ENCODE measurements around the gene NDUFA8. TPM values are rescaled to one million over a fixed set of nuclear protein-coding genes. Genes with fewer than 3 reads are reported as not detected.

Gene NDUFA8
- total and polyA plus RNA-seq, 2 experiments from 2014 or later, result 35.5 to 133 TPM

GRCh38 chr9:122179054-122179689 lies 19.6 kb upstream of the NDUFA8 start:
- Histone ChIP-seq H3K79me2 (ENCODE audit: insufficient read depth) (no peaks in the 10 kb centered on the region), H3K4me2 (ENCODE audit: unreplicated experiment) (peak overlapping the region; percentile 38), H3K9me3 (ENCODE audit: low read depth) (no peaks in the 10 kb centered on the region), H3K36me3 (ENCODE audit: low read depth) (no peaks in the 10 kb centered on the region), H2AFZ (no peak overlapping the region), H4K20me1 (ENCODE audit: insufficient read depth) (no peaks in the 10 kb centered on the region), H3K4me1 (ENCODE audit: insufficient read depth) (peaks cover 19% of the 10 kb centered on the region), H3K27ac (no peak overlapping the region), H3F3A (ENCODE audit: insufficient read depth) (peaks cover 13% of the 10 kb centered on the region; the same call in 1 of the 2 replicates), H3K27me3 (replicated peaks; ENCODE audit: insufficient read depth) (peaks cover 15% of the 10 kb centered on the region), H3K4me3 (no peak overlapping the region), H3K9me2 (ENCODE audit: insufficient read depth) (no peaks in the 10 kb centered on the region), H3K9ac (no peak overlapping the region)
- in situ Hi-C loops (cut with MboI), result no loop called here
- TF ChIP-seq EZH2phosphoT487 (IDR thresholded peaks at IDR 0.05; ENCODE audit: insufficient read depth, low read depth), result no peak
- no peak for TF ChIP-seq EZH2 (IDR thresholded peaks at IDR 0.05; ENCODE audit: insufficient read depth, poor library complexity, severe bottlenecking)
- DNase-seq, result no peak
- 81 to 83% methylated on average over 5 of the region's 5 CpGs for WGBS, 2 experiments (ENCODE audit: low coverage in 1 of 2, low lambda C conversion rate in 2 of 2, missing lambda C conversion rate in 2 of 2)

DNA sequence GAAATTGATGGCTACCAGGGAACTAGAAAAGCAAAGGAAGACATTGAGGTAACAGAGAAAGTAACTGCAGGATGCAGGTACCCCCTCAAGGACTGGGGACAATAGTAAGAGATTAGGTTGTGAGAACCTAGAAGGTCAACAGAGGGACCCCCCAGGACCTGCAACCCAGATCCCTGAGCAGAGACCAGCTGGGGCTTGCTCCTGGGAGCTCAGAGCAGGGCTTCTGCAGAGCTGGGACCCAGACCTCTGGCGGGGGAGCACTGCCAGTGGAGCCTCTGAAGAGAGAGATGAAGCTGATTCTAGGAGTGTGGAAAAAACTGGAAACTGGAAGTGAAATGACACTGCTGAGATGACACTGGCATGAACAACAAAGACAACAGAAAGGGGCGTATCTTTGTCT lies 17.3 kb upstream of the NDUFA8 start:
- in situ Hi-C loops (cut with MboI), result no loop called here

DNA sequence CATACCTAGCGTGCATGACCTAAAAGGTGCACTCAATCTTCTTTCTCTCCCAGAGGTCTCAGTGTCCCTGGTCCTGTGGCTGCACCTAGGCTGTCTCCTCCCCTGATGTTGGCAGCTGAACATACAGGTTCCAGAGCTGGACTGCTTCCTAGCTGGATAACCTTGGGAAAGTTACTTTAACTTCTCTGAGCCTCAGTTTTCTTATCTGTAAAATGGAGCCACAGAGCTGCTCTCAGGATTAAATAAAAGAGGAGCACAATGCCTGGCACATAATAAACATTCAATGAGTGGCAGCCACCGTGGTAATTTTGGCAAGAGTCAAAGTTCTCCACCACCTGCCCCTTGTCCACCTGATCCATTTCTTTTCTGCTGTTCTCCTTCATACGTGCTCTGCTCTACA lies 14.1 kb upstream of the NDUFA8 start:
- no peaks in the 10 kb centered on the region for H3K27me3 ChIP-seq (replicated peaks; ENCODE audit: insufficient read depth)

More for the DNA sequence above, 17.3 kb upstream of the NDUFA8 start:
- no peak overlapping the region for H3K27ac ChIP-seq
- no peaks in the 10 kb centered on the region for H4K20me1 ChIP-seq (ENCODE audit: insufficient read depth)
- no peak overlapping the region for H2AFZ ChIP-seq
- no peak for DNase-seq
- no peaks in the 10 kb centered on the region for H3K9me3 ChIP-seq (ENCODE audit: low read depth)
- 45 to 55% methylated on average over 2 of the region's 2 CpGs for WGBS, 2 experiments (ENCODE audit: low coverage in 1 of 2, low lambda C conversion rate in 2 of 2, missing lambda C conversion rate in 2 of 2)
- H3K36me3 ChIP-seq (ENCODE audit: low read depth), result no peaks in the 10 kb centered on the region
- H3K4me3 ChIP-seq, result no peak overlapping the region
- H3K9ac ChIP-seq, result no peak overlapping the region
- H3K27me3 ChIP-seq (replicated peaks; ENCODE audit: insufficient read depth), result no peaks in the 10 kb centered on the region
- H3K4me2 ChIP-seq (ENCODE audit: unreplicated experiment), result no peak overlapping the region
- TF ChIP-seq EZH2phosphoT487 (IDR thresholded peaks at IDR 0.05; ENCODE audit: insufficient read depth, low read depth), result no peak
- TF ChIP-seq EZH2 (IDR thresholded peaks at IDR 0.05; ENCODE audit: insufficient read depth, poor library complexity, severe bottlenecking), result no peak
- H3K9me2 ChIP-seq (ENCODE audit: insufficient read depth), result no peaks in the 10 kb centered on the region
- peaks cover 19% of the 10 kb centered on the region for H3K4me1 ChIP-seq (ENCODE audit: insufficient read depth)
- H3F3A ChIP-seq (ENCODE audit: insufficient read depth), result peaks cover 13% of the 10 kb centered on the region; the same call in 1 of the 2 replicates
- H3K79me2 ChIP-seq (ENCODE audit: insufficient read depth), result no peaks in the 10 kb centered on the region

GRCh38 chr9:122172131-122172530 lies 12.6 kb upstream of the NDUFA8 start:
- WGBS, 2 experiments (ENCODE audit: low coverage in 1 of 2, low lambda C conversion rate in 2 of 2, missing lambda C conversion rate in 2 of 2), result 77 to 80% methylated on average over 7 of the region's 7 CpGs
- Histone ChIP-seq H3F3A (ENCODE audit: insufficient read depth) (peaks cover 8% of the 10 kb centered on the region; the same call in 1 of the 2 replicates), H3K9me2 (ENCODE audit: insufficient read depth) (no peaks in the 10 kb centered on the region), H3K4me1 (ENCODE audit: insufficient read depth) (peaks cover 9% of the 10 kb centered on the region), H3K36me3 (ENCODE audit: low read depth) (no peaks in the 10 kb centered on the region), H3K4me3 (no peak overlapping the region), H3K9me3 (ENCODE audit: low read depth) (no peaks in the 10 kb centered on the region), H3K79me2 (ENCODE audit: insufficient read depth) (no peaks in the 10 kb centered on the region), H3K27me3 (replicated peaks; ENCODE audit: insufficient read depth) (no peaks in the 10 kb centered on the region), H2AFZ (no peak overlapping the region), H4K20me1 (ENCODE audit: insufficient read depth) (no peaks in the 10 kb centered on the region), H3K9ac (no peak overlapping the region), H3K4me2 (ENCODE audit: unreplicated experiment) (no peak overlapping the region), H3K27ac (no peak overlapping the region)
- DNase-seq, result no peak
- TF ChIP-seq EZH2 (IDR thresholded peaks at IDR 0.05; ENCODE audit: insufficient read depth, poor library complexity, severe bottlenecking) (no peak), EZH2phosphoT487 (IDR thresholded peaks at IDR 0.05; ENCODE audit: insufficient read depth, low read depth) (no peak)
- in situ Hi-C loops (cut with MboI), result no loop called here

More for the DNA sequence above, 14.1 kb upstream of the NDUFA8 start:
- no peak for DNase-seq
- Histone ChIP-seq H3K9me2 (ENCODE audit: insufficient read depth) (no peaks in the 10 kb centered on the region), H3K79me2 (ENCODE audit: insufficient read depth) (no peaks in the 10 kb centered on the region), H3K4me2 (ENCODE audit: unreplicated experiment) (no peak overlapping the region), H3K9me3 (ENCODE audit: low read depth) (no peaks in the 10 kb centered on the region), H3K36me3 (ENCODE audit: low read depth) (no peaks in the 10 kb centered on the region), H3K27ac (no peak overlapping the region), H3K4me3 (no peak overlapping the region), H3K4me1 (ENCODE audit: insufficient read depth) (no peaks in the 10 kb centered on the region), H3K9ac (no peak overlapping the region), H4K20me1 (ENCODE audit: insufficient read depth) (no peaks in the 10 kb centered on the region), H3F3A (ENCODE audit: insufficient read depth) (no peaks in the 10 kb centered on the region), H2AFZ (no peak overlapping the region)
- no peak for TF ChIP-seq EZH2 (IDR thresholded peaks at IDR 0.05; ENCODE audit: insufficient read depth, poor library complexity, severe bottlenecking)
- TF ChIP-seq EZH2phosphoT487 (IDR thresholded peaks at IDR 0.05; ENCODE audit: insufficient read depth, low read depth), result no peak
- 42 to 45% methylated on average over 3 of the region's 3 CpGs for WGBS, 2 experiments (ENCODE audit: low coverage in 1 of 2, low lambda C conversion rate in 2 of 2, missing lambda C conversion rate in 2 of 2)
- in situ Hi-C loops (cut with MboI), result no loop called here

Data from GM23248 (cell line).